Transverse colon (tissue), 4 donors: ENCODE results near the gene USP2. TPM values are rescaled to one million over a fixed set of nuclear protein-coding genes. Genes with fewer than 3 reads are reported as not detected.

ENCODE experiments used
- DNase-seq: peaks from one replicate; pipeline ENCODE4 v3.0.0-alpha.2; 2019
- H3K27ac ChIP-seq, 4 donors: fragments of 200-600 bp; sonication (generic); 2 replicates each; pipeline ENCODE4 v1.5.1; 2016 to 2018; ENCODE audit warnings: inconsistent platforms in 4 of 4
- H3K27me3 ChIP-seq: fragments of 200-600 bp; sonication (generic); 2 replicates; pipeline ENCODE4 v1.5.1; 2017; ENCODE audit warnings: inconsistent platforms
- H3K36me3 ChIP-seq, 4 donors: fragments of 200-600 bp; sonication (generic); 2 replicates each; pipeline ENCODE4 v1.5.1; 2017 to 2019; ENCODE audit warnings: inconsistent platforms in 4 of 4
- H3K4me1 ChIP-seq, 4 donors: fragments of 200-600 bp; sonication (generic); 2 replicates each; pipeline ENCODE4 v1.5.1; 2017 to 2020; ENCODE audit warnings: inconsistent platforms in 4 of 4
- H3K4me3 ChIP-seq, 4 donors: fragments of 200-600 bp; sonication (generic); 1 replicate in 1 of 4; 2 replicates in 3 of 4; pipeline versions ENCODE4 v1.5.1 to v1.6.1; 2017 to 2019; ENCODE audit warnings: inconsistent platforms in 4 of 4
- H3K9me3 ChIP-seq, 2 donors: fragments of 200-600 bp; sonication (generic); 2 replicates each; pipeline ENCODE4 v1.5.1; 2017 to 2019; ENCODE audit warnings: inconsistent platforms in 2 of 2
- CTCF ChIP-seq, 5 experiments: fragments of 200-600 bp in 3 of 5; fragments of 450-650 bp in 2 of 5; sonication (generic) in 3 of 5; IDR thresholded peaks; 1 replicate in 2 of 5; 2 replicates in 3 of 5; pipeline ENCODE4 v1.5.1; 2016 to 2017; ENCODE audit warnings: antibody characterized with exemption in 5 of 5, inconsistent platforms in 3 of 5, mild to moderate bottlenecking in 2 of 5, moderate library complexity in 1 of 5
- EP300 ChIP-seq: sonication (generic); formaldehyde crosslinking; IDR thresholded peaks from one replicate; pipeline ENCODE4 v1.6.1; 2017; ENCODE audit warnings: antibody characterized with exemption, low read depth
- POLR2A ChIP-seq: fragments of 450-650 bp; IDR thresholded peaks from one replicate; pipeline ENCODE4 v1.6.1; 2016; ENCODE audit warnings: antibody characterized with exemption, mild to moderate bottlenecking, moderate library complexity
- POLR2AphosphoS5 ChIP-seq, 3 donors: sonication (generic); formaldehyde crosslinking; IDR thresholded peaks; one replicate each; pipeline ENCODE4 v1.6.1; 2016; ENCODE audit warnings: antibody characterized with exemption in 3 of 3
- WGBS, 2 donors: methylation state at CpG; one replicate each; pipeline ENCODE4 v1.1.5; 2018; ENCODE audit warnings: low coverage in 1 of 2; 5-methylcytosine and 5-hydroxymethylcytosine counted together
- in situ Hi-C, 4 donors: fragments of 200-750 bp; cut with MboI; loops; one replicate each; pipeline versions ENCODE4 v1.15.0 to v1.15.1; 2017; ENCODE audit warnings: low sequenced_read_pairs in 3 of 4, low pct_ligation_motif_present in 1 of 4, low pct_unique_long_range_greater_than_20kb in 1 of 4
- intact Hi-C: fragments of 100-400 bp; cut with DNase I; formaldehyde crosslinking; loops from one replicate; pipeline ENCODE4 v1.15.1; 2023; ENCODE audit warnings: low total_unique reads
- total RNA-seq, 4 donors: library from RNA; depleted of rRNA; stranded (reverse); fragments of >200 nt; gene quantifications; one replicate each; pipeline ENCODE4 v1.1.0, GENCODE V29; 2016

USP2 gene
- total RNA-seq, 4 donors from 2014 or later, result 9.8 to 26.6 (median 22.7) TPM

- no peak for DNase-seq
- H3K4me1 ChIP-seq, result peaks cover 6 to 24% (median 13%) of the 10 kb centered on the region in 4 donors
- 83 to 91% methylated on average over 3 to 4 of the region's 4 CpGs for WGBS, 2 donors
- in situ Hi-C loops, result no loop called here
- H3K27ac ChIP-seq, result no peak overlapping the region
- intact Hi-C loops, result no loop called here
- TF ChIP-seq CTCF (IDR thresholded peaks at IDR 0.05) (no peak), EP300 (no peak)
- H3K36me3 ChIP-seq, result no peaks in the 10 kb centered on the region
- no peaks in the 10 kb centered on the region for H3K27me3 ChIP-seq
- H3K4me3 ChIP-seq, result no peak overlapping the region
- no peaks in the 10 kb centered on the region for H3K9me3 ChIP-seq
Measured at GRCh38 chr11:119332111-119332765, 49.3 kb downstream of the USP2 start.

GRCh38 chr11:119330237-119330636 lies 51.3 kb downstream of the USP2 start:
- Histone ChIP-seq H3K4me3 (no peak overlapping the region), H3K4me1 (peaks cover 3 to 11% (median 7%) of the 10 kb centered on the region in 4 donors), H3K36me3 (no peaks in the 10 kb centered on the region), H3K27me3 (no peaks in the 10 kb centered on the region), H3K9me3 (no peaks in the 10 kb centered on the region), H3K27ac (no peak overlapping the region)
- WGBS, 2 donors, result 33 to 39% methylated on average over 1 of the region's 1 CpG
- TF ChIP-seq POLR2AphosphoS5 (IDR thresholded peaks at IDR 0.05), result no peak
- intact Hi-C loops, result no loop called here
- in situ Hi-C loops, result no loop called here
- DNase-seq, result no peak

- in situ Hi-C loops, result no loop called here
- Histone ChIP-seq H3K27me3 (no peaks in the 10 kb centered on the region), H3K36me3 (no peaks in the 10 kb centered on the region), H3K4me3 (no peak overlapping the region), H3K4me1 (peaks cover 0 to 6% (median 1%) of the 10 kb centered on the region in 4 donors), H3K9me3 (no peaks in the 10 kb centered on the region), H3K27ac (no peak overlapping the region)
- TF ChIP-seq EP300, result no peak
- TF ChIP-seq CTCF (IDR thresholded peaks at IDR 0.05), result no peak
- TF ChIP-seq POLR2A, result no peak
- no peak for TF ChIP-seq POLR2AphosphoS5 (IDR thresholded peaks at IDR 0.05)
- WGBS, 2 donors, result 51 to 61% methylated on average over 2 of the region's 2 CpGs
- intact Hi-C loops, result no loop called here
- DNase-seq, result no peak
Measured at GRCh38 chr11:119329320-119329719, 52.2 kb downstream of the USP2 start.

GRCh38 chr11:119324189-119324588 lies 57.3 kb downstream of the USP2 start:
- peaks cover 19% of the 10 kb centered on the region for H3K27me3 ChIP-seq
- H3K4me1 ChIP-seq, result peaks cover 10 to 30% (median 26%) of the 10 kb centered on the region in 4 donors
- no peak overlapping the region for H3K4me3 ChIP-seq
- DNase-seq, result no peak
- WGBS, 2 donors, result 61 to 65% methylated on average over 4 of the region's 4 CpGs
- H3K9me3 ChIP-seq, result no peaks in the 10 kb centered on the region
- peak overlapping the region in 2 of 4 donors; percentile 88 to 97 for H3K27ac ChIP-seq
- in situ Hi-C loops (no loop called here), intact Hi-C loops (loop anchor here (5.0 kb wide), 1 partner anchor 117 kb away; the partner anchor contains the start of gene CBL)
- TF ChIP-seq POLR2A (no peak), EP300 (no peak), POLR2AphosphoS5 (IDR thresholded peaks at IDR 0.05) (no peak), CTCF (IDR thresholded peaks at IDR 0.05) (no peak)
- H3K36me3 ChIP-seq, result no peaks in the 10 kb centered on the region
